Heart left ventricle (tissue), 16 donors: Measurements from ENCODE around the gene AP3S2. TPM values are rescaled to one million over a fixed set of nuclear protein-coding genes. Genes with fewer than 3 reads are reported as not detected.

Experiments used
- ATAC-seq, 4 donors: fragments of 200-7000 bp; cut with Tn5 transposase; one replicate each; pipeline ENCODE4 v1.9.1; 2020 to 2022; ENCODE audit warnings: moderate library complexity in 4 of 4, mild to moderate bottlenecking in 3 of 4, moderate number of reproducible peaks in 1 of 4
- DNase-seq, 5 donors: peaks; one replicate each; pipeline ENCODE4 v3.0.0-alpha.2; 2020
- H3K27ac ChIP-seq, 12 donors: fragments of 200-600 bp; sonication (generic) in 4 of 12; one replicate each; pipeline versions ENCODE4 v1.5.0 to v1.8.0; 2016 to 2022; ENCODE audit warnings: mild to moderate bottlenecking in 2 of 12
- H3K27me3 ChIP-seq, 9 donors: fragments of 200-600 bp; sonication (generic) in 2 of 9; one replicate each; pipeline versions ENCODE4 v1.5.1 to v1.8.0; 2016 to 2022; ENCODE audit warnings: mild to moderate bottlenecking in 3 of 9
- H3K36me3 ChIP-seq, 9 donors: fragments of 200-600 bp; sonication (generic) in 2 of 9; one replicate each; pipeline versions ENCODE4 v1.5.0 to v1.8.0; 2018 to 2022; ENCODE audit warnings: mild to moderate bottlenecking in 2 of 9
- H3K4me1 ChIP-seq, 12 donors: fragments of 200-600 bp; sonication (generic) in 4 of 12; one replicate each; pipeline versions ENCODE4 v1.5.0 to v1.8.0; 2016 to 2022; ENCODE audit warnings: mild to moderate bottlenecking in 3 of 12
- H3K4me3 ChIP-seq, 12 donors: fragments of 200-600 bp; sonication (generic) in 4 of 12; one replicate each; pipeline versions ENCODE4 v1.5.0 to v1.8.0; 2017 to 2022; ENCODE audit warnings: mild to moderate bottlenecking in 9 of 12, moderate library complexity in 4 of 12
- H3K9me3 ChIP-seq, 12 donors: fragments of 200-600 bp; sonication (generic) in 4 of 12; one replicate each; pipeline versions ENCODE4 v1.5.0 to v1.8.0; 2016 to 2022; ENCODE audit warnings: mild to moderate bottlenecking in 1 of 12
- CTCF ChIP-seq, 12 donors: fragments of 200-600 bp; sonication (generic) in 4 of 12; IDR thresholded peaks; one replicate each; pipeline versions ENCODE4 v1.5.0 to v1.8.0; 2018 to 2022; ENCODE audit warnings: antibody characterized with exemption in 12 of 12, mild to moderate bottlenecking in 5 of 12
- POLR2A ChIP-seq, 2 donors: fragments of 450-650 bp; IDR thresholded peaks; one replicate each; pipeline ENCODE4 v1.6.1; 2017; ENCODE audit warnings: antibody characterized with exemption in 2 of 2, mild to moderate bottlenecking in 2 of 2, moderate library complexity in 2 of 2
- WGBS, 4 donors: extraction: QIAGEN DNeasy Blood & Tissue Kit in 2 of 4; methylation state at CpG; one replicate each; pipeline versions ENCODE4 v1.1.5 to v1.1.7; 2013 to 2018; 5-methylcytosine and 5-hydroxymethylcytosine counted together
- intact Hi-C, 10 donors: fragments of 100-400 bp; cut with DNase I; formaldehyde crosslinking; loops; one replicate each; pipeline versions ENCODE4 v1.11.1 to v1.14.2; 2022
- microRNA-seq, 4 donors: library from miRNA; unstranded; fragments of <30 nt; microRNA quantifications; one replicate each; pipeline versions ENCODE4 to v1.2.0, GENCODE V29; 2017 to 2020
- polyA plus RNA-seq, 2 donors: library from polyadenylated mRNA; stranded (reverse); fragments of 200-250 nt; gene quantifications; one replicate each; pipeline ENCODE4 v1.2.3, GENCODE V29; 2013
- total RNA-seq, 9 donors: library from RNA; depleted of rRNA in 2 of 9; stranded (reverse); fragments of >200 nt in 2 of 9; fragmentation: NEBNext Ultra II Directional in 3 of 9; extraction: Animal tissue kit (Norgen Biotek cat#: 25700) in 3 of 9; gene quantifications; one replicate each; pipeline versions ENCODE4 v1.1.0 to v1.2.4, GENCODE V29; 2016 to 2023
- donor health status: ischemic (EF 13 %, LVEDD 7.1; RV severe dilation, severe dysfunction).
- donor health status: healthy with polysubstance abuse.
- donor health status: DM: no; HTN: yes; CAD: no.
- donor health status: DM: no; HTN: no; CAD: no.
- donor health status: ischemic (EF 25% LVEDD 6.9; RV normal size, moderate dysfunction).
- donor health status: ischemic (EF 25% LVEDD 5.7; RV mildly dilated, moderate dysfunction).
- donor health status: healthy.
- donor health status: DM: yes; HTN: yes; CAD: no.
- donor health status: ischemic (EF 35%, LVEDD 5.7; RV mildly dilated, moderate dysfunction).
- donor health status: nonischemic (EF 11% LVEDD 7.7; RV severe dilation, severe dysfunction).
- donor health status: DM: yes; HTN: yes; CAD: no.
- donor health status: PGD.
- donor health status: ischemic (EF 29% LVEDD 5.4; RV normal size, mild dysfunction).
- donor health status: nonischemic (EF 23%, LVEDD 6.1; RV moderate dilation, normal function).

Gene AP3S2
- total and polyA plus RNA-seq, 11 donors: 15.4 to 64.6 (median 43.3) TPM

- H3K27me3 ChIP-seq: no peaks in the 10 kb centered on the region
- 76 to 85% (median 80%) methylated on average over 6 of the region's 6 CpGs for WGBS, 4 donors
- H3K9me3 ChIP-seq: no peaks in the 10 kb centered on the region
- peaks cover 0 to 44% (median 10%) of the 10 kb centered on the region in 12 donors for H3K4me1 ChIP-seq
- ATAC-seq: no peak
- no peak for DNase-seq
- no peak for TF ChIP-seq CTCF (IDR thresholded peaks at IDR 0.05)
- no peak for TF ChIP-seq POLR2A (IDR thresholded peaks at IDR 0.05)
- peaks cover 0 to 4% (median 0%) of the 10 kb centered on the region in 9 donors for H3K36me3 ChIP-seq
- H3K4me3 ChIP-seq: no peak overlapping the region
- intact Hi-C loops: loop anchor here in 1 of 10 donors (5.0 kb wide), 1 partner anchor 42 kb away; no protein-coding TSS in a partner anchor
- H3K27ac ChIP-seq: no peak overlapping the region
Observed at GRCh38 chr15:89780601-89781000, 113.2 kb downstream of the AP3S2 start.

Small RNAs within 50 kb of the gene (microRNA-seq; reads per million reads assigned to microRNA genes)
- gene MIR5009 (0 to 0.77 (median 0.17) reads per million in 4 donors), gene MIR5094 (0 reads per million in 4 donors)

Other genes with a start within 250 kb of the AP3S2 start
- gene KIF7, start 238.5 kb downstream of the AP3S2 start, total RNA-seq: 1 to 10 TPM; 2.7 to 9.2 (median 3.5) TPM
- gene KIF7, start 238.5 kb downstream of the AP3S2 start, polyA plus RNA-seq: 1 to 10 TPM; 1.3 to 3.0 TPM
- 100 to 1,000 TPM in 1 of 9 donors, 10 to 100 TPM in 2, 1 to 10 TPM in 4, under 1 TPM in 2; 0.28 to 143 (median 3.3) TPM for gene PLIN1, start 214.6 kb downstream of the AP3S2 start, total RNA-seq
- 10 to 100 TPM in 1 of 2 donors, 1 to 10 TPM in 1; 6.5 to 11.8 TPM for gene PLIN1, start 214.6 kb downstream of the AP3S2 start, polyA plus RNA-seq
- 10 to 100 TPM in 6 of 9 donors, 1 to 10 TPM in 3; 7.0 to 23.0 (median 10.7) TPM for gene PEX11A, start 203.2 kb downstream of the AP3S2 start, total RNA-seq
- gene PEX11A, start 203.2 kb downstream of the AP3S2 start, polyA plus RNA-seq: 10 to 100 TPM in 1 of 2 donors, 1 to 10 TPM in 1; 5.9 to 11.0 TPM
- under 1 TPM in 1 of 9 donors, not detected in 8; 0.21 TPM for gene WDR93, start 203.2 kb downstream of the AP3S2 start, total RNA-seq
- gene WDR93, start 203.2 kb downstream of the AP3S2 start, polyA plus RNA-seq: under 1 TPM in 1 of 2 donors, not detected in 1; 0.10 TPM
- gene MESP1, start 142.7 kb downstream of the AP3S2 start, total RNA-seq: 1 to 10 TPM; 1.3 to 6.9 (median 5.1) TPM
- 1 to 10 TPM in 1 of 2 donors, under 1 TPM in 1; 0.43 to 6.9 TPM for gene MESP1, start 142.7 kb downstream of the AP3S2 start, polyA plus RNA-seq
- gene MESP2, start 117.7 kb downstream of the AP3S2 start, total RNA-seq: under 1 TPM in 3 of 9 donors, not detected in 6; 0.16 to 0.64 (median 0.52) TPM
- under 1 TPM in 1 of 2 donors, not detected in 1; 0.65 TPM for gene MESP2, start 117.7 kb downstream of the AP3S2 start, polyA plus RNA-seq
- gene ANPEP, start 79.1 kb downstream of the AP3S2 start, total RNA-seq: 10 to 100 TPM in 3 of 9 donors, 1 to 10 TPM in 6; 1.1 to 37.6 (median 6.7) TPM
- 1 to 10 TPM; 4.6 to 9.2 TPM for gene ANPEP, start 79.1 kb downstream of the AP3S2 start, polyA plus RNA-seq
- 10 to 100 TPM in 7 of 9 donors, 1 to 10 TPM in 2; 7.3 to 15.3 (median 11.5) TPM for gene ARPIN, start 19.0 kb upstream of the AP3S2 start, total RNA-seq
- gene ARPIN, start 19.0 kb upstream of the AP3S2 start, polyA plus RNA-seq: 1 to 10 TPM; 7.4 to 7.5 TPM
- gene ZNF710, start 107.3 kb upstream of the AP3S2 start, total RNA-seq: 10 to 100 TPM in 1 of 9 donors, 1 to 10 TPM in 8; 2.9 to 22.4 (median 5.9) TPM
- gene ZNF710, start 107.3 kb upstream of the AP3S2 start, polyA plus RNA-seq: 1 to 10 TPM; 3.4 to 6.1 TPM
- 1,000 to 10,000 TPM in 2 of 9 donors, 100 to 1,000 TPM in 7; 573 to 1,258 (median 787) TPM for gene IDH2, start 208.5 kb upstream of the AP3S2 start, total RNA-seq
- gene IDH2, start 208.5 kb upstream of the AP3S2 start, polyA plus RNA-seq: 100 to 1,000 TPM; 366 to 619 TPM